AG04450 (cell line): Measurements from ENCODE around the gene ARMC10. TPM values are rescaled to one million over a fixed set of nuclear protein-coding genes. Genes with fewer than 3 reads are reported as not detected.
"Not testable (repeated sequence)": the region's sequence is repeated elsewhere in the genome, so short reads cannot be mapped to it uniquely, and the experiment has no call there.

Experiments
- CTCF ChIA-PET: fragments of 300-600, 350-600 bp; formaldehyde crosslinking; extraction: SDS; loops from one replicate; lab custom pipeline; 2022; ENCODE audit warnings: antibody characterized with exemption, inconsistent platforms; lab: Charles Lee
- POLR2A ChIA-PET: fragments of 350-600 bp; formaldehyde crosslinking; extraction: SDS; loops from one replicate; lab custom pipeline; 2021; ENCODE audit warnings: antibody characterized with exemption, inconsistent platforms; lab: Yijun Ruan, JAX
- DNase-seq: peaks from one replicate; pipeline ENCODE4 v3.0.0-alpha.2; 2011; ENCODE audit warnings: low read depth, low spot score
- H3K27ac ChIP-seq: one replicate; pipeline ENCODE4 v1.5.1; 2012; ENCODE audit warnings: low read depth, low read length, control low read depth
- H3K27me3 ChIP-seq: one replicate; pipeline ENCODE4 v1.6.0; 2012; ENCODE audit warnings: low read length; ENCODE audit not compliant: control insufficient read depth, insufficient read depth
- H3K4me3 ChIP-seq: 2 replicates; pipeline ENCODE4 v1.5.1; 2011; ENCODE audit warnings: mild to moderate bottlenecking, low read depth, low read length, control low read depth
- H3K9me3 ChIP-seq: 2 replicates; pipeline ENCODE4 v1.5.1; 2012; ENCODE audit warnings: low read length; ENCODE audit not compliant: control insufficient read depth, insufficient read depth
- polyA minus RNA-seq: library from RNA; depleted of rRNA, polyadenylated mRNA; stranded (reverse); fragments of >200 nt; gene quantifications from 2 replicates; pipeline ENCODE4 v1.2.3, GENCODE V29; 2011; rRNA and poly(A)+ RNA removed
- polyA plus RNA-seq: library from polyadenylated mRNA; depleted of rRNA; stranded (reverse); fragments of >200 nt; gene quantifications from 2 replicates; pipeline ENCODE4 v1.2.3, GENCODE V29; 2011; rRNA removed
- TF ChIP-seq, protein P1 (sequence below): IDR thresholded peaks from 2 replicates; pipeline ENCODE4 v1.5.1; 2011; ENCODE audit warnings: low read depth, low read length, control low read depth, inconsistent platforms

ARMC10 gene
- 39.1 and 54.9 TPM in 2 replicates for polyA plus RNA-seq
- polyA minus RNA-seq = 12.8 and 25.8 TPM in 2 replicates

DNA sequence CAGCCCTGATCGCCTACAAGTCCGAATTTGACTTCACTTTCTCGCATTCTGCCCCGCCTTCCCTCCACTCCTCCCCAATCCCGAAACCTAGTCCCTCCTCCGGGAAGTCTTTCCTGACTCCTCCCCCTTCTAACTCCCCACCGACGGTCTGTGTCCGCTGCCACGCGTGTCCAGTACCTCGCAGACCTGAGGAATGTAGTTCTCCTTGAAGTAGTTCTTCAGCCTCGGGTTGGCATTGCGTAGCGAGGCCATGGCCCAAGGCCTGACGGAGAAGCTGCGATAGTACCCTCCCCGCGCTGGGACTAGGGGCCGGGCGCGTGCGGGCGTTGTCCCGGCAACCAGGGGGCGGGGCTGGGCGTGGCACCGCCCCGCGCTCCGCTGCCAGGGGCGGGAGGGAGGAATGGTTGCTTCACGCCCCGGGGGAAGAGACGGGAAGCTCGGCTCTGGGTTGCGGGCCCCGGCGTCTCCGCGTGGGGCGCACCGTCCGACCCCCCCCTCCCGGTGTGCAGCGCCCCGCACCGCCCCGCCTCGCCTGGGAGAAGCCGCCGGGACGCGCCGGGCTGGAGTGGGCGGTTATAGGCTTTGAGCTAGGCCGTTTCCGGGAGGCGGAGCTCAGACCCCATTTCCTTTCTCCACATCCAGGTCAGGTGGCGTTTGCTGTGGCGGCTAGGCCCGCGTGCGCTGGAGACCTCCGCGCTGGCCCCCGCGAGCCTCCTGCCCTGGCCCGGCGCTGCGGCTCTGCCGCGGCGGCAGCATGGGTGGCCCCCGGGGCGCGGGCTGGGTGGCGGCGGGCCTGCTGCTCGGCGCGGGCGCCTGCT, at the start of gene ARMC10, which contains the start of gene FBXL13:
Gene ARMC10, plus strand, starts transcription at position 622 of the 818 bp plus-strand sequence. Its CDS starts 133 bp downstream, at position 755.
Gene FBXL13, minus strand, starts transcription at position 278 of the 818 bp plus-strand sequence.
- Histone ChIP-seq H3K9me3 (no peaks in the 10 kb centered on the region; the same call in 1 of the 2 replicates), H3K4me3 (peak within 1 kb of the TSS; percentile 93), H3K27me3 (no peaks in the 10 kb centered on the region), H3K27ac (peak within 1 kb of the TSS; percentile 57)
- ChIA-PET POLR2A (interaction anchor here (0.9 to 2.2 kb wide), 7 partner anchors 10 to 182 kb away, joined by 3 to 11 read pairs (median 3); partner anchors contain the start of genes LRRC17 and NAPEPLD), CTCF (interaction anchor here (0.6 to 6.2 kb wide), 9 partner anchors 9 to 316 kb away, joined by 3 to 59 read pairs (median 4); no protein-coding TSS in a partner anchor)
- TF ChIP-seq, protein P1, sequence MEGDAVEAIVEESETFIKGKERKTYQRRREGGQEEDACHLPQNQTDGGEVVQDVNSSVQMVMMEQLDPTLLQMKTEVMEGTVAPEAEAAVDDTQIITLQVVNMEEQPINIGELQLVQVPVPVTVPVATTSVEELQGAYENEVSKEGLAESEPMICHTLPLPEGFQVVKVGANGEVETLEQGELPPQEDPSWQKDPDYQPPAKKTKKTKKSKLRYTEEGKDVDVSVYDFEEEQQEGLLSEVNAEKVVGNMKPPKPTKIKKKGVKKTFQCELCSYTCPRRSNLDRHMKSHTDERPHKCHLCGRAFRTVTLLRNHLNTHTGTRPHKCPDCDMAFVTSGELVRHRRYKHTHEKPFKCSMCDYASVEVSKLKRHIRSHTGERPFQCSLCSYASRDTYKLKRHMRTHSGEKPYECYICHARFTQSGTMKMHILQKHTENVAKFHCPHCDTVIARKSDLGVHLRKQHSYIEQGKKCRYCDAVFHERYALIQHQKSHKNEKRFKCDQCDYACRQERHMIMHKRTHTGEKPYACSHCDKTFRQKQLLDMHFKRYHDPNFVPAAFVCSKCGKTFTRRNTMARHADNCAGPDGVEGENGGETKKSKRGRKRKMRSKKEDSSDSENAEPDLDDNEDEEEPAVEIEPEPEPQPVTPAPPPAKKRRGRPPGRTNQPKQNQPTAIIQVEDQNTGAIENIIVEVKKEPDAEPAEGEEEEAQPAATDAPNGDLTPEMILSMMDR = peak; percentile 25; the same call in 1 of the 2 replicates
- DNase-seq = peak; percentile 72

DNA sequence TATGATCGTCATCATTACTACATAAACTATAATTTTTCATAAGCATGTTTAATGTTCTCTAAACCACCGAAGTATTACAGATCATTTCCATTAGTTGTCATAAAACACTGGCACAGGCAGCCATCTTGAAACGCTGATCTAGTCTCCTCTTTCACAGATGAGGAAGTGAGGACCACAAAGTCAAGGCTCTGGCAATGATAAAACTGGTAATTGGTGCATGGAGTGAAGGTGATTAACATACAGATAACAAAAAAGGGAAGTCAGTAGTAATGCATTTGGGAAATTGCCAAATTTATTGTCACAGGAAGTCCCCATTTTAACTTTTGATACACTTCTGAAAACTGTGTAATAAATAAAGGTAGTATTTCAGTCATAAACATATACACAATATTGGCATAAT, 49.6 kb upstream of the ARMC10 start:
- H3K27me3 ChIP-seq = no peaks in the 10 kb centered on the region
- no peak overlapping the region for H3K4me3 ChIP-seq
- ChIA-PET POLR2A (no interaction called here), CTCF (no interaction called here)
- TF ChIP-seq, protein P1 = no peak
- DNase-seq = no peak
- no peaks in the 10 kb centered on the region for H3K9me3 ChIP-seq
- H3K27ac ChIP-seq = no peak overlapping the region

DNA sequence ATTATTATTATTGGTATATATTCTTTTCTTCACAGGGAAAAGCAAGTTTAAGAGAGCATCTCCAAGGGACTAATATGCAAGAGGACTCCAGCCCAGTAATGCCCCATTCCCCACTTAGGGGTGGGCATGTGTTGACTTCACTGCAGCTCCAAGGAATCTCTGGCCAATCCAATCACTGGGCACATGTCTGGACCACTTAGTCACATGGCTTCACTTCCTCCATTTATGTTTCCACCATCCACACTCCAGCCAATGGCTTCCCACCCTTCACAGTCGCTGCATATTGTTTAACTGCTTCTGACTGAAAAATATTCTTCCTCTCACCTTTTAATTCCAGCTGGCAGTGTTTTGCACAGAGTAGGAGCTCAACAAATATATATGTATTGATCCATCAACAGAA, 43.9 kb upstream of the ARMC10 start:
- Histone ChIP-seq H3K9me3 (peaks cover 6% of the 10 kb centered on the region; the same call in 1 of the 2 replicates), H3K27ac (no peak overlapping the region), H3K27me3 (no peaks in the 10 kb centered on the region), H3K4me3 (no peak overlapping the region)
- ChIA-PET CTCF (interaction anchor here (0.6 kb wide), 1 partner anchor 31 kb away, joined by 4 read pairs; no protein-coding TSS in a partner anchor), POLR2A (no interaction called here)
- TF ChIP-seq, protein P1 = no peak
- no peak for DNase-seq

DNA sequence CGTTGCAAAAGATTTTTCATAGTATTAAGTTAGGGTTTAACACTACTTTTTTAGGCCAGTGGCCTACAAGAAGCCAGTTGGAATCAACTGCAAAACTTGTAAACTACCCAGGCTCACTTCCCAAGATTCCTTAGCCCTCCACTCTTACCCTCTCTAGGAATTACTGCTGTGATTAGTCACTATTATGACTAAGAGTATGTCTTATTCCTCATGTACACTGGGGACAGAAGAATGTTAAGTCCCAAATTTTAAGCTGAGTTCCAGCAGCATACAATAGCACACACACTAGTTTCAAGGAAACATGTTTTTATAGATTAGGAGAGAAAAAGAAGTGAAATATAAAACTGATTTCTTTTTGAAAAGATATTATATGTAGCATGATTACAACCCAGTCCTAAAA, 43.2 kb upstream of the ARMC10 start:
- H3K27me3 ChIP-seq = no peaks in the 10 kb centered on the region
- peaks cover 6% of the 10 kb centered on the region; the same call in 1 of the 2 replicates for H3K9me3 ChIP-seq
- ChIA-PET POLR2A (no interaction called here), CTCF (interaction anchor here (1.6 kb wide), 1 partner anchor 30 kb away, joined by 5 read pairs; no protein-coding TSS in a partner anchor)
- TF ChIP-seq, protein P1 = no peak
- H3K4me3 ChIP-seq = no peak overlapping the region
- H3K27ac ChIP-seq = no peak overlapping the region
- no peak for DNase-seq

DNA sequence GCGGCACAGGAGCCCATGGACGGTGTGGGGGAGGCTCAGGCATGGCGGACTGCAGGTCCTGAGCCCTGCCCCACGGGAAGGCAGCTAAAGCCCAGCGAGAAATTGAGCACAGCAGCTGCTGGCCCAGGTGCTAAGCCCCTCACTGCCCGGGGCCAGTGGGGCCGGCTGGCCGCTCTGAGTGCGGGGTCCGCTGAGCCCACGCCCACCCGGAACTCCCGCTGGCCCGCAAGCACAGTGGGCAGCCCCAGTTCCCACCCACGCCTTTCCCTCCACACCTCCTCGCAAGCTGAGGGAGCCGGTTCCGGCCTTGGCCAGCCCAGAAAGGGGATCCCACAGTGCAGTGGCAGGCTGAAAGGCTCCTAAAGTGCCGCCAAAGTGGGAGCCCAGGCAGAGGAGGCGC, 40.6 kb upstream of the ARMC10 start:
- DNase-seq, H3K9me3 ChIP-seq, H3K27me3 ChIP-seq, H3K27ac ChIP-seq, H3K4me3 ChIP-seq, POLR2A ChIA-PET, CTCF ChIA-PET: not testable (repeated sequence)
